ENCODE data around the gene CECR2.

CECR2 gene

GRCh38 chr22:17369439-17370025 lies at the start of gene CECR2:
TSS of gene CECR2 (plus strand) at chr22:17369460. CDS start at chr22:17369784, 324 bp downstream.
- DNase-seq (ENCODE audit: low read depth), result peak; percentile 23

- DNase-seq (ENCODE audit: low read depth), result no peak
These were observed 49.7 kb upstream of the CECR2 start for GRCh38 chr22:17319546-17319945.

DNA sequence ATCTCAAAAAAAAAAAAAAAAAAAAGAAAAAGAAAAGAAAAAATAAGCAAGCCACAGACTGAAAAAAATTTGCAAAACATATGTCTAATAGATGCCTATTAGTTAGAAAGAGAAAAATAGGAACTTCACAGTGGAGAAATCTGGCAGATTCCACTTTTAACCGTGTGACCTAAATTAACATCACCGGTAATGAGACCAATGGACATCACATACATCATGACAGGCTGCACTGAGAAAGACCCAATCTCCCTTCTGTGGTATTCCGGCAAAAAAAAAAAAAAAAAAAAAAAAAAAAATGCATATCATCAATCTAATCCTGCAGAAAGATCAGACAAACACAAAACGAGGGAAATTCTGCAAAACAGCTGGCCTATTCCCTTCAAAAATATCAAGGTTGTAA lies 46.7 kb upstream of the CECR2 start:
- DNase-seq (ENCODE audit: low read depth), result no peak

- DNase-seq (ENCODE audit: low read depth), result no peak
These were observed 37.6 kb upstream of the CECR2 start for GRCh38 chr22:17331690-17332089.

GRCh38 chr22:17332109-17332800 lies 37.0 kb upstream of the CECR2 start:
- no peak for DNase-seq (ENCODE audit: low read depth)

DNA sequence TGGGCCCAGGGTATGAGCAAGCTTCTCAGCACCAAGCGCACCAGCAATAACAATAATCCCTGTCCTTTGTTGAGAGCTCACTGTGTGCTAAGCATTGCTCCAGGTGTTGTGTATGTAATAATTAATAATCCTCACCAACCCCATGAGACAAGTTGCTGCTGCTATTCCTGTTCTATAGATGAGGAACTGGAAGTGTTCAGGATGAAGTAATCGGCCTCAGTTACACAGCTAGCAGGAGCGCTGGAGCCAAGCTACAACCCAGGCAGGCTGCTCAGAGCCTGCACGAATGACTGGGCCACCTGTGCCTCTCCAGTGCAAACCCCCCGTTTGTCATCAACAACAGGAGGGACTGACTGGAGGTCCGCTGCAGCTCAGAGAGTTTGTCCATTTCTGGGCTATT lies 35.2 kb upstream of the CECR2 start:
- DNase-seq (ENCODE audit: low read depth), result no peak

GRCh38 chr22:17334983-17335382 lies 34.3 kb upstream of the CECR2 start:
- no peak for DNase-seq (ENCODE audit: low read depth)

DNA sequence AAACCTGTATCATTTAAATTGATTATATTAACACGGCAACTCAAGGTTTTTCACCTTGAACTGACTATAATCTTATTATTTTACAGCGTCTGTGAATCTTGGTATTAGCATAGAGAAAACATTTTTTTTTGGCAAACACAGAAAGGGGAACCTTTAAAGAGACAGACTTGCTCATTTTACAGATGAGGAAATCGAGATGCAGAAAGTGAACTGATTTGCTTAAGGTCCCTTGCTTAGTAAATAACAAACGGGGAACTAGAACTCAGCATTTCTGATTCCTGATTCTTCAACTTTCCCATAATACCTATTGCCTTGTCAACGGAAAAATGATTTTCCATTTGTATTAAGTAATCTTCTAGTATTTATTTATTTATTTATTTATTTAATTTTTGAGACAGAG lies 33.2 kb upstream of the CECR2 start:
- DNase-seq (ENCODE audit: low read depth), result no peak

DNA sequence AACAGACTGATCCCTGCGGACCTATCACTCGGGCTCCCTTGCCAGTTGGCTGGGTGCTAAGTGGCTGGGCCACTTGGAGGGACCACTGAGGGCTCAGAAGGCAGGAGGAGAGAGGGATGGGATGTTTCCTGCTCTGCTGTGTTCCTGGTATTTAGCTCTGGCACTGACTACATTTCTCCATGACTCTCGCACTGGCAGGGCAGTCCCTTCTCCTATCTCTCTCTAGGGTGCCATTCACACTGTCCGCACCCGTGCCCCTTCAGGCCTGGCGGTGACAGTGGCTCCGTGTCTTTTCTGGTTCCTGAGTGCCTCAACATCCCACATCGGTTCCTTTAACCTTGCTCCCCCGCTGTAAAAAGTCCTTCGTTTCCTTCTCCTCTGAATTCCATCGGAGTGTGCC lies 31.6 kb upstream of the CECR2 start:
- no peak for DNase-seq (ENCODE audit: low read depth)

DNA sequence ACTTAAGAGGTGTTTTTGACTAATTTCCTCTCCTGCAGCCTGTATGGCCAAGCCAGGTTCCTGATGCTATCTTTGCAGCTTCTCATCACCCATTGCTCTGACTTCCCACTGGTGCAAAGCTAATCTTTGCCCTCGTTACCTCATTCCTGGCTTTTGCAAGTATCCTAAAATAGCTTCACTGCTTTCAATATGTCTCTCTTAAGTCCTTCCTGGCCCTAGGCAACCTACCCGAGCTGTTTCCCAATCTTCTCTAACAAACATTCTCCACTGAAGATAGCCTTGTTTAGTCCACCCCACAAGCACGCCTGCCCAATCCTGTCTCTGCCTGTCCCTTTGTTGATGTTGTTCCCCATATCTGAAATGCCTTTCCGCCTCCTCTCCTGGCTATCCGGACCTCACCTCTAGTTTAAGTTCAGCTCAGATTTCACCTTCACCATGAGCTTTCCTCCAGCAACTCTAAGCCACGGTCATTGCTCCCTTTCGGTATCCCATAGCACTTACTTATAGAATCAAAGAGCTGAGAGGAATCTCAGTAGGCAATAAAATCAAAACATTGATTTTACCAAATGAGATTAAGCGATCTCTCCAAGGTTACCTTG lies 30.1 kb upstream of the CECR2 start:
- DNase-seq (ENCODE audit: low read depth), result no peak

DNA sequence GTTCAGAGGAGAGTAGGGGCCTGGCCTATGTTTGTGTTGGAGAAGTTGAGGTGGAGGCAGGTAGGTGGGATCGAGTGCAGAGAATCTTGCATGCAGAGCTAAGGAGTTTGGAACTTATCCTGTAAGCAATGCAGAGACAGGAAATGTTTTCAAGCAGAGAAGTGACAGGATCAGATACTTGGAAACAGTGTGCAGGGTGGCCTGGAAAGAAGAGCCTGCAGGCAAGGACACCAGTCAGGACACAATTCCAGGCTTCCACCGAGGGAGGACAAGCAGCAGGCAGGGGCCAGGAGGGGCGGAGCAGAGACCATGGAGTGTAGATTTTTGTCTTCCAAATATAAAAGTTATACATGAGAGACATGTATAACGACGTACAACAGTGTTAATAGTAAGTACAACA lies 26.9 kb upstream of the CECR2 start:
- no peak for DNase-seq (ENCODE audit: low read depth)

DNA sequence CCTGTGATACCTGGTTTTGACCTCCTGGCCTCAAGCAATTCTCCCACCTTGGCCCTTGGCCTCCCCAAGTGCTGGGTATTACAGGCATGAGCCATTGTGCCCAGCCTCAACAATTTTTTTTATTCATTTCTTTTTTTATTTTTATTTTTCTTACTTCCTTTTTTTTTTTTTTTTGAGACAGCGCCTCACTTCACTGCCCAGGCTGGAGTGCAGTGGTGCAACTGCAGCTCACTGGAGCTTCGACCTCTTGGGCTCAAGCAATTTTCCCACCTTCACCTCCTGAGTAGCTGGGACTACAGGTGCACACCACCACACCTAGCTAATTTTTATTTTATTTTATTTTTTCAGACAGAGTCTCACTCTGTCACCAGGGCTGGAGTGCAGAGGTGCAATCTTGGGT lies 25.5 kb upstream of the CECR2 start:
- no peak for DNase-seq (ENCODE audit: low read depth)

DNA sequence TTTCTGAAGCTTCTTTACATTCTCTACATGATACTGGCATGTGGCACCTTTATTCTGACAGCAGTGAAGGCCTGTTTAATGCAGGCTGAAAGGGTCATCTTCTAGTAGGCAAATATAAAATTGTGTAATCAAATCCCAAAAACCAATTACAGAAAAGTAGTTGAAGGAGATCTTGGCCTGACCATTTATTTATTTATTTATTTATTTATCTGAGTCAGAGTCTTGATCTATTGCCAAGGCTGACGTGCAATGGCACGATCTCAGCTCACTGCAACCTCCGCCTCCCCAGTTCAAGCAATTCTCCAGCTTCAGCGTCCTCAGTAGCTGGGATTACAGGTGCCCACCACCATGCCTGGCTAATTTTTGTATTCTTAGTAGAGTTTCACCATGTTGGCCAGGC lies 22.7 kb upstream of the CECR2 start:
- DNase-seq (ENCODE audit: low read depth), result no peak

GRCh38 chr22:17347724-17348123 lies 21.5 kb upstream of the CECR2 start:
- no peak for DNase-seq (ENCODE audit: low read depth)

DNA sequence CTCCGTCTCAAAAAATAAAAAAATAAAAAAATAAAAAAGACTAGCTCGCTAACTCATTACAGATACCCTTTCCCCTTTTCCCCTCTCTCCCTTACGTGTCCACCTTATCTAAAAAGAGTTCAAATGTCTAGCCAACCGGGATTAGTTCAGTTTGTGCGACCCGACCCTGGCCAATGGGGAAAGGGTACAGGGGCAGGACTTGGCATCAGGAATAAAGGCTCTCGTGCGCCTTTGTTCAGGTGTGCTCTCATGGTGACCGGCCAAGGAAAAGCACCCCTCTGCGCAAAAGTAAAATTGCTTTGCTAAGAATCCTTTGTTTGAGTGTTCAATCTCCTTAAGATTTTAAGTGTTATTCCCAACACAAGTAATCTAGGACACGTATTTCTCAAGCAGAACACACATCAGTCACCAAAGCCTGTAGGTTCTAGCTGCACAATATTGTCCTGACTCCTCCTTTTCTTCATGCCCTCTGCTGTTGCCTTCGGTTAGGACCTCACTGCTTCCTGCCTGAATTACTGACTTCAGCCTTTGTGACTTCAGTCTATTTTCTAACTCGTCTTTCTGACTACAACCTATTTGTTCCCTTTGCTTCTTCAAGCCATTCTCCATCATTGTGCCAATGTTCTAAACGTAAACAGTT lies 20.7 kb upstream of the CECR2 start:
- no peak for DNase-seq (ENCODE audit: low read depth)

- no peak for DNase-seq (ENCODE audit: low read depth)
These were observed 20.1 kb upstream of the CECR2 start for GRCh38 chr22:17349172-17349571.

- peak; percentile 48 for DNase-seq (ENCODE audit: low read depth)
These were observed 19.0 kb upstream of the CECR2 start for GRCh38 chr22:17350292-17350691.

DNA sequence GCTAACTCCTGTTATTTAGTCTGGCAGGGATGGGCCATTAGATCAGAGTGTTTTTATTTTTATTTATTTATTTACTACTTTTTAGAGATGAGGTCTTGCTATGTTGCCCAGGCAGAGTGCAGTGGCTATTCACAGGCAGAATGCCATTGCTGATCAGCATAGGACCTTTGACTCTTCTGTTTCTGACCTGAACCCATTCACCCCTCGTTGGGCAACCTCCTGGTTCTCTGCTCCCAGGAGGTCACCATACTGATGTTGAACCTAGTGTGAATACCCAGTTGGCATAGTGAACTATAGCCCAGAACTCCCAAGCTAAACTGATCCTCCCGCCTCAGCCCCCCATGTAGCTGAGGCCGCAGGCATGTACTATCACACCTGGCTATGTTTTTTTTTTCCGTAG lies 16.5 kb upstream of the CECR2 start:
- DNase-seq (ENCODE audit: low read depth), result no peak

DNA sequence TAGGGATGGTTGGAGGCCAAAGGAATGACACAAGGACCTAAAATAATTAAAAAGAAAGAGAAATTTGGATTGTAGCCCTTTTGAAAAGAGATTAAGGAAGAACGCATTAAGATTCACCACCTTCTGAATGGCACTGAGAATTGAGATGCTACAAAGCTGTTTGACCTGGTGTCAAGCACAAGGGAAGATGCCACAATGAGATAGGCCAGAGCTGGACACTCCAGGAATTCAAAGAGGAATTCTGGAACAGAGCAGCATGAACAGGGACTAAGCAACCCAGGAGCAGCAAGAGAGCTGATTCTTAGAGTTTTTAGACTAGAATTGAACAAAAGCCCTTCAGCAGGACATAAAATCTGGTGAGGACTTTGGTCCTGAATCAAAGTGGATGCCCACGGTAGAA lies 11.6 kb upstream of the CECR2 start:
- DNase-seq (ENCODE audit: low read depth), result no peak

- no peak for DNase-seq (ENCODE audit: low read depth)
These were observed 10.8 kb upstream of the CECR2 start for GRCh38 chr22:17358415-17358814.

DNA sequence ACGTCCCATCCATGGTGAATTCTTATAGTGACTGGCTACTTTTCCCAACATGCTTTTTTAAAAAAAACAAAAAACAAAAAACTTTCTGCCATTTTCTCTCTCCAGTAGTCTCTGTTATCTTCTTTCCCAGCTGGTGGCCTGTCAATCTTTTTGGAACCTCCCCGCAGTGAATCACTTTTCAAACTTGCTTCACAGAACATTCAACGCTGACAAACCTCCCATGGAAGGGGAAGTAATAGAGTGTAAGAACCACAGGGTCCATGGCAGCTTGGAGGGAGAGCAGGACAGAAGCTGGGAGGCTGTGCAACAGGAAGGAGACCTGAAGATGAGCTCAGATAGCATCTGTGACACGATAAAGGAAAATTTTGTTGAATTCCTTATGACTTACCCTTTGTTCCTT lies 9.8 kb upstream of the CECR2 start:
- peak; percentile 51 for DNase-seq (ENCODE audit: low read depth)

- DNase-seq (ENCODE audit: low read depth), result no peak
These were observed 2.9 kb upstream of the CECR2 start for GRCh38 chr22:17366329-17366728.

GRCh38 chr22:17366830-17367229 lies 2.4 kb upstream of the CECR2 start:
- no peak for DNase-seq (ENCODE audit: low read depth)
